GM23338 (cell line): ENCODE measurements around the gene GRAMD1B. TPM values are rescaled to one million over a fixed set of nuclear protein-coding genes. Genes with fewer than 3 reads are reported as not detected.

Experiments
- ATAC-seq: fragments of 200-7000 bp; cut with Tn5 transposase; 3 replicates; pipeline ENCODE4 v1.9.1; 2020
- DNase-seq: peaks from one replicate; pipeline ENCODE4 v3.0.0-alpha.2; 2015; ENCODE audit warnings: low spot score
- H2AFZ ChIP-seq: fragments of 200-600 bp; sonication (generic); 2 replicates; pipeline ENCODE4 v1.8.0; 2016; ENCODE audit warnings: antibody characterized with exemption, mild to moderate bottlenecking, moderate library complexity
- H3F3A ChIP-seq: fragments of 200-600 bp; sonication (generic); replicated peaks from 2 replicates; pipeline ENCODE4 v1.8.0; 2017; ENCODE audit warnings: antibody characterized with exemption, mixed run types, low read depth
- H3K27ac ChIP-seq: fragments of 200-600 bp; sonication (generic); 2 replicates; pipeline ENCODE4 v1.6.1; 2016; ENCODE audit warnings: low read depth
- H3K27me3 ChIP-seq: fragments of 200-600 bp; sonication (generic); 2 replicates; pipeline ENCODE4 v1.8.0; 2016; ENCODE audit warnings: mild to moderate bottlenecking, mixed run types, moderate library complexity; ENCODE audit not compliant: insufficient read depth
- H3K36me3 ChIP-seq: fragments of 200-600 bp; sonication (generic); 2 replicates; pipeline ENCODE4 v1.8.0; 2016; ENCODE audit warnings: mild to moderate bottlenecking; ENCODE audit not compliant: insufficient read depth
- H3K4me1 ChIP-seq: fragments of 200-600 bp; sonication (generic); 2 replicates; pipeline ENCODE4 v1.8.0; 2016; ENCODE audit warnings: mild to moderate bottlenecking, moderate library complexity; ENCODE audit not compliant: insufficient read depth
- H3K4me2 ChIP-seq: fragments of 200-600 bp; sonication (generic); 2 replicates; pipeline ENCODE4 v1.7.1; 2017; ENCODE audit warnings: mixed run types
- H3K4me3 ChIP-seq: fragments of 200-600 bp; sonication (generic); 2 replicates; pipeline ENCODE4 v1.6.1; 2016; ENCODE audit warnings: mixed run types
- H3K79me2 ChIP-seq: fragments of 200-600 bp; sonication (generic); replicated peaks from 2 replicates; pipeline ENCODE4 v1.8.0; 2017; ENCODE audit warnings: mild to moderate bottlenecking; ENCODE audit not compliant: insufficient read depth
- H3K9me2 ChIP-seq: fragments of 200-600 bp; sonication (generic); 2 replicates; pipeline ENCODE4 v1.8.0; 2017; ENCODE audit not compliant: insufficient read depth
- H4K20me1 ChIP-seq: fragments of 200-600 bp; sonication (generic); replicated peaks from 2 replicates; pipeline ENCODE4 v1.8.0; 2017; ENCODE audit warnings: mild to moderate bottlenecking; ENCODE audit not compliant: insufficient read depth
- H3K27ac Mint-ChIP-seq: 2 replicates; pipeline ENCODE4 v1.8.0; 2020; ENCODE audit warnings: inconsistent platforms, mild to moderate bottlenecking, moderate library complexity, mixed read lengths
- H3K27me3 Mint-ChIP-seq: 3 replicates; pipeline ENCODE4 v1.8.0; 2022; ENCODE audit warnings: low read depth, mild to moderate bottlenecking, moderate library complexity, mixed read lengths, inconsistent platforms; ENCODE audit not compliant: insufficient read depth, poor library complexity
- H3K36me3 Mint-ChIP-seq: 3 replicates; pipeline ENCODE4 v1.8.0; 2021; ENCODE audit warnings: low read depth, mild to moderate bottlenecking, inconsistent platforms, moderate library complexity, mixed read lengths
- H3K4me1 Mint-ChIP-seq: 3 replicates; pipeline ENCODE4 v1.8.0; 2020; ENCODE audit warnings: mild to moderate bottlenecking, inconsistent platforms, mixed read lengths
- H3K4me3 Mint-ChIP-seq: 3 replicates; pipeline ENCODE4 v1.8.0; 2021; ENCODE audit warnings: moderate library complexity, mild to moderate bottlenecking, inconsistent platforms, mixed read lengths
- H3K9me3 Mint-ChIP-seq: 3 replicates; pipeline ENCODE4 v1.8.0; 2020; ENCODE audit warnings: moderate library complexity, mild to moderate bottlenecking, inconsistent platforms, mixed read lengths
- CTCF ChIP-seq, 2 experiments: fragments of 200-600 bp in 1 of 2; sonication (generic) in 1 of 2; conservative IDR thresholded peaks; 2 replicates each; pipeline versions ENCODE4 v1.5.1 to v1.6.1; 2016 to 2017; ENCODE audit warnings: antibody characterized with exemption in 2 of 2, low read depth in 2 of 2, mild to moderate bottlenecking in 2 of 2, moderate library complexity in 1 of 2
- EZH2 ChIP-seq: fragments of 200-600 bp; sonication (generic); IDR thresholded peaks from one replicate; pipeline ENCODE4 v1.8.0; 2017; ENCODE audit warnings: antibody characterized with exemption, mild to moderate bottlenecking, low read depth; ENCODE audit not compliant: unreplicated experiment
- EZH2phosphoT487 ChIP-seq: fragments of 200-600 bp; sonication (generic); IDR thresholded peaks from one replicate; pipeline ENCODE4 v1.8.1; 2018; ENCODE audit warnings: antibody characterized with exemption; ENCODE audit not compliant: unreplicated experiment
- JUNB ChIP-seq: IDR thresholded peaks from one replicate; pipeline ENCODE4 v1.6.1; 2016; ENCODE audit warnings: antibody characterized with exemption; ENCODE audit not compliant: unreplicated experiment
- NANOG ChIP-seq: IDR thresholded peaks from 2 replicates; pipeline ENCODE4 v1.6.1; 2016; ENCODE audit warnings: antibody characterized with exemption, borderline replicate concordance
- REST ChIP-seq: IDR thresholded peaks from one replicate; pipeline ENCODE4 v1.6.1; 2018; ENCODE audit warnings: antibody characterized with exemption; ENCODE audit not compliant: unreplicated experiment
- ZNF114 ChIP-seq: fragments of 250-450 bp; sonication (Bioruptor Pico); IDR thresholded peaks from 2 replicates; pipeline ENCODE4 v1.5.0; 2020; ENCODE audit warnings: mild to moderate bottlenecking, moderate library complexity
- ZNF331 ChIP-seq: fragments of 250-450 bp; sonication (Bioruptor Pico); IDR thresholded peaks from 2 replicates; pipeline ENCODE4 v1.5.0; 2020; ENCODE audit warnings: low read depth, mild to moderate bottlenecking, moderate library complexity
- ZNF462 ChIP-seq: fragments of 250-450 bp; sonication (Bioruptor Pico); IDR thresholded peaks from 2 replicates; pipeline ENCODE4 v1.5.0; 2020; ENCODE audit warnings: mild to moderate bottlenecking, moderate library complexity
- polyA plus RNA-seq: library from polyadenylated mRNA; unstranded; fragments of >200 nt; fragmentation: Nextera tagmentation; extraction: Ambion mirVana; gene quantifications from 2 replicates; pipeline ENCODE4 v1.2.1, GENCODE V29; 2016
- total RNA-seq: library from RNA; depleted of rRNA; stranded (reverse); fragments of >200 nt; shearing (Covaris generic); gene quantifications from 2 replicates; pipeline ENCODE4 v1.2.3, GENCODE V29; 2014

GRAMD1B gene
- total and polyA plus RNA-seq, 2 experiments from 2014 or later: 3.7 to 24.3 TPM

- Histone ChIP-seq H3K79me2 (no peaks in the 10 kb centered on the region), H3F3A (no peaks in the 10 kb centered on the region), H3K4me3 (no peak overlapping the region), H2AFZ (no peak overlapping the region), H3K27ac (no peak overlapping the region), H3K27me3 (no peaks in the 10 kb centered on the region), H3K9me2 (0 out of 2 replicates have a peak, but pooled peaks cover 3% of the 10 kb centered on the region), H3K4me1 (no peaks in the 10 kb centered on the region), H3K4me2 (no peak overlapping the region), H3K36me3 (no peaks in the 10 kb centered on the region), H4K20me1 (no peaks in the 10 kb centered on the region)
- peaks cover 4% of the 10 kb centered on the region for H3K4me1 Mint-ChIP-seq
- no peaks in the 10 kb centered on the region; the same call in 2 of the 3 replicates for H3K36me3 Mint-ChIP-seq
- H3K4me3 Mint-ChIP-seq: no peak overlapping the region
- TF ChIP-seq ZNF462 (no peak), ZNF331 (CRISPR knock-in tag) (no peak), CTCF (conservative IDR thresholded peaks at IDR 0.05; ENCODE audit: low read depth in 2 of 2) (no peak), ZNF114 (CRISPR knock-in tag) (no peak), NANOG (no peak), EZH2phosphoT487 (no peak), REST (no peak), EZH2 (no peak), JUNB (no peak)
- no peak overlapping the region for H3K27ac Mint-ChIP-seq
- peaks cover 5% of the 10 kb centered on the region for H3K27me3 Mint-ChIP-seq
- no peaks in the 10 kb centered on the region for H3K9me3 Mint-ChIP-seq
- ATAC-seq (no peak), DNase-seq (no peak)
These were observed 194.9 kb downstream of the GRAMD1B start for GRCh38 chr11:123624974-123625373.
